Kidney epithelial cell (primary cell): ENCODE results near the gene PRAME. TPM values are rescaled to one million over a fixed set of nuclear protein-coding genes. Genes with fewer than 3 reads are reported as not detected.

Experiments
- DNase-seq: peaks from one replicate; pipeline ENCODE4 v3.0.0-alpha.2; 2010; ENCODE audit warnings: low read depth
- H3K27me3 ChIP-seq: 2 replicates; pipeline ENCODE4 v1.6.0; 2011; ENCODE audit warnings: low read length; ENCODE audit not compliant: control insufficient read depth, insufficient read depth
- H3K36me3 ChIP-seq: 2 replicates; pipeline ENCODE4 v1.5.1; 2011; ENCODE audit warnings: low read length; ENCODE audit not compliant: control insufficient read depth, insufficient read depth
- H3K4me3 ChIP-seq: 2 replicates; pipeline ENCODE4 v1.5.1; 2011; ENCODE audit warnings: low read depth, mild to moderate bottlenecking, control low read depth, low read length
- total RNA-seq: library from RNA; depleted of rRNA; stranded (reverse); fragments of >200 nt; gene quantifications from 2 replicates; pipeline ENCODE4 v1.2.3, GENCODE V29; 2015
- TF ChIP-seq, protein P1 (sequence below): IDR thresholded peaks from 2 replicates; pipeline ENCODE4 v1.5.1; 2011; ENCODE audit warnings: mild to moderate bottlenecking, moderate library complexity, low read length, control low read depth, inconsistent platforms; ENCODE audit not compliant: insufficient read depth, poor library complexity, severe bottlenecking

Gene PRAME
- total RNA-seq, 1 donor from 2014 or later: 3.8 TPM

DNA sequence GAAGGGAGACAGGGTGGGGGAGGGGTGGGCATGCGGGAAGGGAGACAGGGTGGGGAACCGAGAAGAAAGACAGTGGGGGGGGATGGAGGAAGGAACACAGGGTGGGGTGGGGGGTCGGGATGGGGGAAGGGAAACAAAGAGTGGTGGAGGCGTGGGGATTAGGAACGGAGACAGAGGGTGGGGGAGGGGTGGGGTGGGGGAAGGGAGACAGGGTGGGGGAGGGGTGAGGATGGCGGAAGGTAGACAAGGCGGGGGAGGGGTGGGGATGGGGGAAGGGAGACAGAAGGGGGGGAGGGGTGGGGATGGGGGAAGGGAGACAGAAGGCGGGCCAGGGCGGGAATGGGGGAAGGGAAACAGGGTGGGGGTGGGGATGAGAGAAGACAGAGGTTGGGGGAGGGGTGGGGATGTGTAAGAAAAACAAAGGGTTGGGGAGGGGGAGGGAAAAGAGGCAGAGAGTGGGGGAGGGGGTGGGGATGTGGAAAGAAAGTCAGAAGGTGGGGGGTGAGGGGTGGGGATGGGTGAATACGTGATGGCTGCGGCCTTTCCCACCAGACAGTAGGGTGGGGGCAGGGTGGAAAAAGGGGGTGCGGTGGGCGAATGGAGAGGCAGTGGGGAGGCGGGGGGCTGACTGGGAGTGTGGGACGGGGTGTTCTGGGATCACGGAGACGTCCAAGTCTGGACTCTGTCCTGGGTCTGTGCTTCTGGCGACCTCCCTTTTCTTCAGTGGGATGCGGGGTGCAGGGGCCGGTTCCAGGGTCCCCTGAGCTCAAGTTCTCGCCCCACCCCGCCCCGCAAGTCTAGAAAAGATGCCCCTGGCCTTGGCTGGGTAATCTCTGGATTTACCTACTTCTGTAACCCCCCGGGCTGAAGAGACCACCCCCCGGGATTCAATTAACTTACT is 744 bp downstream of the PRAME start:
- Histone ChIP-seq H3K36me3 (no peaks in the 10 kb centered on the region), H3K4me3 (peak overlapping the region; percentile 22), H3K27me3 (no peaks in the 10 kb centered on the region)
- no peak for DNase-seq
- TF ChIP-seq, protein P1, sequence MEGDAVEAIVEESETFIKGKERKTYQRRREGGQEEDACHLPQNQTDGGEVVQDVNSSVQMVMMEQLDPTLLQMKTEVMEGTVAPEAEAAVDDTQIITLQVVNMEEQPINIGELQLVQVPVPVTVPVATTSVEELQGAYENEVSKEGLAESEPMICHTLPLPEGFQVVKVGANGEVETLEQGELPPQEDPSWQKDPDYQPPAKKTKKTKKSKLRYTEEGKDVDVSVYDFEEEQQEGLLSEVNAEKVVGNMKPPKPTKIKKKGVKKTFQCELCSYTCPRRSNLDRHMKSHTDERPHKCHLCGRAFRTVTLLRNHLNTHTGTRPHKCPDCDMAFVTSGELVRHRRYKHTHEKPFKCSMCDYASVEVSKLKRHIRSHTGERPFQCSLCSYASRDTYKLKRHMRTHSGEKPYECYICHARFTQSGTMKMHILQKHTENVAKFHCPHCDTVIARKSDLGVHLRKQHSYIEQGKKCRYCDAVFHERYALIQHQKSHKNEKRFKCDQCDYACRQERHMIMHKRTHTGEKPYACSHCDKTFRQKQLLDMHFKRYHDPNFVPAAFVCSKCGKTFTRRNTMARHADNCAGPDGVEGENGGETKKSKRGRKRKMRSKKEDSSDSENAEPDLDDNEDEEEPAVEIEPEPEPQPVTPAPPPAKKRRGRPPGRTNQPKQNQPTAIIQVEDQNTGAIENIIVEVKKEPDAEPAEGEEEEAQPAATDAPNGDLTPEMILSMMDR: no peak

DNA sequence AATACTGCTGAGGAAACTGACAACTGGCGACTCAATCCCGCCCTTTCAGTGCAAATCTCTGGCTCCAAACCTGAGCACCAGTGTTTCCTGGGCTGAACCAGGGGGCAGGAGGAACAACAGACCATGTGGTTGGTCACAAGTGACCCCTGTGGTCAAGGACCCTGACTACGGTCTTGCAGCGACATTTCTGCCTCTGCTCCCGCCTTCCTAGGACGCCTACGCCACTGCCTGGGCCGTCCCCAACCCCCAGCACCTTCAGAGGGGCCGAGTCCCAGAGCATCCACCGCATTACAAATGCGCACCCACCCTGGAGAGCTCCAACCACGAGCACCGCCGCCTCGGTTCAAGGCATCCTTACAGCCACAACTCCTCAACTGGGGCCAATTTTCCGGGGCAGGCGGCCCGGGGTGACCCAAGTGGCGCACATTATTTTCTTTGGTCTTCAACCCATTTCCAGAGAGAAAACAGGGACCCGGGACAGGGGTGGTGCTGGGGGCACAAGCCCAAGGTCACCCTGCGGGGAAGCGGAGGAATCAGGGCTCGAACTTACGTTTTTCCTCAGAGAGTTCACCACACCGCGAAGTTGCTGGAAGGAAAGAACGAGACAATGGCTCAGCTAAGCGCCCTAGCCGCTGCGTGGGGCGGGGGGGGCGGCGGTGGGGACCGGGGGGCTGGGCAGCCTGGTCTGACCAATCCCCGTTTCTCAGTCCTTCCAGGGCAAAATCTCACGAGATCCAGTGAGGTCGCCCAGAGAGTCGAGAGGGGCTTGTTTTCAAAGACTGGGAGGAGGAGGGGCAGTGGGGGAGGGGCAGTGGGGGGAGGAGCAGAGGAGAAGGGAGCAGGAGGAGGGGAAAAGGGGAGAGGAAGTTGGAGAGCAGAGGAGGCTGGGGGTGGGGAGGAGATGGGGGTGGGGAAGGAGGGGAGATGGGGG is 1.8 kb downstream of the PRAME start:
- H3K36me3 ChIP-seq: no peaks in the 10 kb centered on the region
- TF ChIP-seq, protein P1: no peak
- no peak for DNase-seq
- no peak overlapping the region for H3K4me3 ChIP-seq
- H3K27me3 ChIP-seq: no peaks in the 10 kb centered on the region

DNA sequence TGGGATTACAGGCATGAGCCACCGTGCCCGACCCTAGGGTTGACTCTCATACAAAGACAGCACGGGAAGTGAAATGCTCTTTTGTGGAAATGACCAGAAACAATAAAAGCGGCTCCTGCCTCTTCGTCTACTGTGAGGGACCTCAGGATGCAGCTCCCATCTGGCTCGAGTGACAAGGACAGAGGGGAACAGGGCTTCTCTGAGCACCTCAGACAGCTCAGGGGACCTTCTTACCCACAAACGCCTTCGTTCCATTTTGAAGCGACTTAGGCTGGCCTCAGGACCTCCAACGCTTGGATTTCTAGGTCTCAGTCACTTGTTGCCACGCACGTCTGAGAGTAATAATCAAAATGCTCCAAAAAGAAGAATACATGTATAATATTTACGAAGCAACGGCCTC is 2.5 kb downstream of the PRAME start:
- no peak overlapping the region for H3K4me3 ChIP-seq
- TF ChIP-seq, protein P1: no peak
- DNase-seq: no peak
- no peaks in the 10 kb centered on the region for H3K36me3 ChIP-seq
- H3K27me3 ChIP-seq: no peaks in the 10 kb centered on the region

DNA sequence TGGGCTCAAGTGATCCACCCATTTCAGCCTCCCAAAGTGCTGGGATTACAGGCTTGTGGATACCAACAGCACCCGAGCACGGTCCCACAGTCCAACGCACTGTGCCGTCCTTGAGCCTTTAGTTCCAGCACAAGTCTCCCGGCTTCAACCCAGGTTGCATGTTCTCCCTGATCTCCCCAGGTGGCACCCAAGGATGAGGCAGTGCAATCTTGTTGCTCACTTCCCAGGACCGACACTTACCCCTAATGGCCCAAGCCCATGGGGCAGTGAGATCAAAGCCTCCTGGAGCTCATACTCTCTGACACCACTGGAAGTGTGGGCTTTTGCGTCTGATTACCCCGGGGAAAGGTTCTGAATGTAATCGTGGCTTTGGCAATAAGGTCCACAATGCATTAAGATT is 3.5 kb downstream of the PRAME start:
- H3K27me3 ChIP-seq: no peaks in the 10 kb centered on the region
- no peak for DNase-seq
- TF ChIP-seq, protein P1: no peak
- no peaks in the 10 kb centered on the region for H3K36me3 ChIP-seq
- no peak overlapping the region for H3K4me3 ChIP-seq

DNA sequence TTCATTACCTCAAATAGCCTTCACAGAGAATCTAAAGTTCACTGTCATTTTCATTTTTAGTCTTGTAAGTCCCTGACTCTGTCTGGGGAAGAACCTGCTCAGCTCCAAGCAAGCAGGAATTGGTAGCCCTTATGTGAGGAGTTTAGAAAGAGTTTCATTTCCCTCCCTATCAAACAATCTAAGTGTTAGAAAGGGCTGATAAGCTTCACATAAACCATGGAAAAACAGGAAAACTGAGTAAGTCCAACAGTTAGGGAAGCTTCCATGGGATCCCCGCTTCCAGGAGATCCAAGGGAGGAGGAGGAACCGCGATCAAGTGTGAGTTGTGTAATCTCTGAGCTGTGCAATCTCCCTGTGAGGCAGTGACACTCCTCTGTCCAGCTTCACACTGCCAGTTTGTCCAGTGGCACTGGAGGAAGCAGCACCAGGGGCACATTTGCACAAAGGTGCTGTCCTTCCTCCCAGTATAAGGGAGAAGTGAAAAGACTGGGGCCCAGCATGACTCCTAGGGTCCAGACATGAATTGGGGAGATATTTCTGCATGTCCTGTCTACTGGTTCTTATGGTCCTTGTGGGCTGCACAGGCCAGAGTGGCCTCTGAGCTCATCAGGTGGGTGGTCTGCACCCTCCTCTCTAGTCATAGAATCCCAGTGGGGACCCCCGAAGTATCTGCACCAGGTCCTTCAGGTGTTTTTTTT is 4.3 kb downstream of the PRAME start:
- DNase-seq: no peak
- TF ChIP-seq, protein P1: no peak
- Histone ChIP-seq H3K4me3 (no peak overlapping the region), H3K36me3 (no peaks in the 10 kb centered on the region), H3K27me3 (no peaks in the 10 kb centered on the region)
